ENCODE measurements around the gene MYBPHL. TPM values are rescaled to one million over a fixed set of nuclear protein-coding genes. Genes with fewer than 3 reads are reported as not detected.

Gene MYBPHL
- total RNA-seq, 1 experiment from 2014 or later = not detected

DNA sequence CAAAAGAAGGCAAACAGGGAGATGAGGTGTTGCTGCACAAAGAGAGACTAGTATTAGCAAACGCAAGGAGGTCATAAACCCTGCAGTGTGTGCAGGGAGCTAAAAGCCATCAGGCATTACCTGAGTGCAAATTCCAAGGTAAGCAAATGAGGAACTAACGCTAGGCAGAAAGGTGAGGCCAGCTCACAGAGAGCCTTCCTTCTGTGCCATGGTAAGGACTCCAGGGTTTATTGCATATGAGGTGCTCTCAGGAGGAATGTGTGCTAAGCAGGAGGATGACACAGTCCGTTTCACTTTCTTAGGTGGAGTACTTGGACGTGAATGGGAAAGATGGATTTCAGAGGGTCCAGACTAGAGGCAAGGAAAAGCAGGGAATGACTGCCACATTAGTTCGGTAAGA lies 44.6 kb upstream of the MYBPHL start:
- intact Hi-C loops (cut with micrococcal nuclease) = loop anchor here (5.0 kb wide), 1 partner anchor 41 kb away; no protein-coding TSS in a partner anchor
- Histone ChIP-seq H3K4me1 (ENCODE audit: insufficient read depth, low read length) (no peaks in the 10 kb centered on the region), H3K79me2 (ENCODE audit: low read length) (no peaks in the 10 kb centered on the region), H3K27me3 (ENCODE audit: low read length) (no peaks in the 10 kb centered on the region), H3K4me3 (ENCODE audit: low read length) (no peak overlapping the region), H3K27ac (ENCODE audit: low read length) (no peak overlapping the region), H3F3A (ENCODE audit: low read length, unreplicated experiment) (no peaks in the 10 kb centered on the region), H2AFZ (ENCODE audit: low read length) (no peak overlapping the region), H4K20me1 (ENCODE audit: low read length) (no peaks in the 10 kb centered on the region), H3K4me2 (ENCODE audit: low read length) (no peak overlapping the region), H3K9ac (ENCODE audit: low read length) (no peak overlapping the region), H3K9me2 (replicated peaks; ENCODE audit: low read length) (no peaks in the 10 kb centered on the region), H3K36me3 (ENCODE audit: low read depth, low read length) (no peaks in the 10 kb centered on the region), H3K9me3 (ENCODE audit: low read length) (no peaks in the 10 kb centered on the region)
- POLR2A ChIA-PET (ENCODE audit: unreplicated experiment) = no interaction called here
- ATAC-seq = no peak
- DNase-seq = no peak
- no peak for TF ChIP-seq EZH2phosphoT487 (IDR thresholded peaks at IDR 0.05; ENCODE audit: borderline replicate concordance, low read length)
- TF ChIP-seq, protein P1, sequence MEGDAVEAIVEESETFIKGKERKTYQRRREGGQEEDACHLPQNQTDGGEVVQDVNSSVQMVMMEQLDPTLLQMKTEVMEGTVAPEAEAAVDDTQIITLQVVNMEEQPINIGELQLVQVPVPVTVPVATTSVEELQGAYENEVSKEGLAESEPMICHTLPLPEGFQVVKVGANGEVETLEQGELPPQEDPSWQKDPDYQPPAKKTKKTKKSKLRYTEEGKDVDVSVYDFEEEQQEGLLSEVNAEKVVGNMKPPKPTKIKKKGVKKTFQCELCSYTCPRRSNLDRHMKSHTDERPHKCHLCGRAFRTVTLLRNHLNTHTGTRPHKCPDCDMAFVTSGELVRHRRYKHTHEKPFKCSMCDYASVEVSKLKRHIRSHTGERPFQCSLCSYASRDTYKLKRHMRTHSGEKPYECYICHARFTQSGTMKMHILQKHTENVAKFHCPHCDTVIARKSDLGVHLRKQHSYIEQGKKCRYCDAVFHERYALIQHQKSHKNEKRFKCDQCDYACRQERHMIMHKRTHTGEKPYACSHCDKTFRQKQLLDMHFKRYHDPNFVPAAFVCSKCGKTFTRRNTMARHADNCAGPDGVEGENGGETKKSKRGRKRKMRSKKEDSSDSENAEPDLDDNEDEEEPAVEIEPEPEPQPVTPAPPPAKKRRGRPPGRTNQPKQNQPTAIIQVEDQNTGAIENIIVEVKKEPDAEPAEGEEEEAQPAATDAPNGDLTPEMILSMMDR (conservative IDR thresholded peaks at IDR 0.05; ENCODE audit: low read depth, low read length) = no peak
- TF ChIP-seq EZH2 (IDR thresholded peaks at IDR 0.05; ENCODE audit: low read length, unreplicated experiment) = no peak
- BruUV-seq (replicated peaks) = no TSS peak
- CTCF ChIA-PET = no interaction called here

DNA sequence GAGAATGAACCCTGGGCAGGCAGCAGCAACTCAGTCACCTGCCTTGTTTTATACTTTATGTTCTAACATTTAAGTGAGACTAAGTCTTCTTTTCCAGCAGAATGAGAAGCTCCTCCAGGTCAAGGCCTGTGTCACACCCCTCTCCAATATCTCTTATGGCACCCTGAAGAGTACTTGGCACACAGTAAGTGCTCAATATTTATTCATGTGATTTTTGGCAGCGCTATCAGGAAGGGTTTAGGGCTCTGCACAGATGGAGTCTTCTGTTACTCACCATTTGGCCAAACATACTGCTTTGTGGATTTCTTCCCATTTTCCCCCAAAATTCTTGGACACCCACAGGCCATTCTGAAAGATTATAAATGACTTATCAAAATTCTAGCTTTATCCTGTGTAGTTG lies 43.8 kb upstream of the MYBPHL start:
- no peak overlapping the region for H3K27ac ChIP-seq (ENCODE audit: low read length)
- no peaks in the 10 kb centered on the region for H3K9me2 ChIP-seq (replicated peaks; ENCODE audit: low read length)
- H3K9ac ChIP-seq (ENCODE audit: low read length) = no peak overlapping the region
- H3K79me2 ChIP-seq (ENCODE audit: low read length) = no peaks in the 10 kb centered on the region
- ChIA-PET CTCF (interaction anchor here (0.5 kb wide), 1 partner anchor 46 kb away, joined by 9 read pairs; no protein-coding TSS in a partner anchor), POLR2A (ENCODE audit: unreplicated experiment) (no interaction called here)
- DNase-seq = no peak
- TF ChIP-seq EZH2 (IDR thresholded peaks at IDR 0.05; ENCODE audit: low read length, unreplicated experiment) = no peak
- TF ChIP-seq, protein P1 (conservative IDR thresholded peaks at IDR 0.05; ENCODE audit: low read depth, low read length) = no peak
- no peak for TF ChIP-seq EZH2phosphoT487 (IDR thresholded peaks at IDR 0.05; ENCODE audit: borderline replicate concordance, low read length)
- H3K4me3 ChIP-seq (ENCODE audit: low read length) = no peak overlapping the region
- no peaks in the 10 kb centered on the region for H3K4me1 ChIP-seq (ENCODE audit: insufficient read depth, low read length)
- no peak overlapping the region for H3K4me2 ChIP-seq (ENCODE audit: low read length)
- no peak for ATAC-seq
- H3K36me3 ChIP-seq (ENCODE audit: low read depth, low read length) = no peaks in the 10 kb centered on the region
- H3F3A ChIP-seq (ENCODE audit: low read length, unreplicated experiment) = no peaks in the 10 kb centered on the region
- H3K9me3 ChIP-seq (ENCODE audit: low read length) = no peaks in the 10 kb centered on the region
- no peaks in the 10 kb centered on the region for H4K20me1 ChIP-seq (ENCODE audit: low read length)
- no TSS peak for BruUV-seq (replicated peaks)
- no peak overlapping the region for H2AFZ ChIP-seq (ENCODE audit: low read length)
- H3K27me3 ChIP-seq (ENCODE audit: low read length) = no peaks in the 10 kb centered on the region
- intact Hi-C loops (cut with micrococcal nuclease) = loop anchor here (5.0 kb wide), 1 partner anchor 42 kb away; no protein-coding TSS in a partner anchor

DNA sequence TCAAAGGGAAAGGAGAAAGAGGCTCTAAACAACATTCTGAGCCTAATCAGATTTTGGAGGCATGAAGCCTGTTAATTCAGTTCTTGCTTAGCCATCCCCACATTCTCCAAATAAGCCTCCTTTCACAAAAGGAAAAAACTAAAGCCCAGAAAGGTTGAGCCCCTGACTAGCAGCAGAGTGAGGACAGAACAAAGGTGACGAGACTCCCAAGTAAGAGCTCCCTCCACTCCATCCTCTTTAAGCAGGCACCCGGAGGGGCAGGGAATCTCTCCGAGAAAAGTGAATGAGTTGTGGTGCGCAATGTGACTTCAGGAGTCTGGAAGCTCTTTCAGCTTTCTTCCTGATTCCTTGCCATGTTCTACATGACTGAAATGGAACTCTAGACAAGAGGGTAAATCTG lies 43.4 kb upstream of the MYBPHL start:
- Histone ChIP-seq H3F3A (ENCODE audit: low read length, unreplicated experiment) (no peaks in the 10 kb centered on the region), H3K9me2 (replicated peaks; ENCODE audit: low read length) (no peaks in the 10 kb centered on the region), H3K4me3 (ENCODE audit: low read length) (no peak overlapping the region), H4K20me1 (ENCODE audit: low read length) (no peaks in the 10 kb centered on the region), H3K27ac (ENCODE audit: low read length) (no peak overlapping the region), H2AFZ (ENCODE audit: low read length) (no peak overlapping the region), H3K4me2 (ENCODE audit: low read length) (no peak overlapping the region), H3K9me3 (ENCODE audit: low read length) (no peaks in the 10 kb centered on the region), H3K27me3 (ENCODE audit: low read length) (no peaks in the 10 kb centered on the region), H3K4me1 (ENCODE audit: insufficient read depth, low read length) (no peaks in the 10 kb centered on the region), H3K9ac (ENCODE audit: low read length) (no peak overlapping the region), H3K79me2 (ENCODE audit: low read length) (no peaks in the 10 kb centered on the region), H3K36me3 (ENCODE audit: low read depth, low read length) (no peaks in the 10 kb centered on the region)
- ChIA-PET POLR2A (ENCODE audit: unreplicated experiment) (no interaction called here), CTCF (interaction anchor here (0.5 kb wide), 1 partner anchor 47 kb away, joined by 9 read pairs; no protein-coding TSS in a partner anchor)
- intact Hi-C loops (cut with micrococcal nuclease) = loop anchor here (5.0 kb wide), 1 partner anchor 42 kb away; no protein-coding TSS in a partner anchor
- no peak for DNase-seq
- no peak for ATAC-seq
- no TSS peak for BruUV-seq (replicated peaks)
- TF ChIP-seq EZH2phosphoT487 (IDR thresholded peaks at IDR 0.05; ENCODE audit: borderline replicate concordance, low read length) (no peak), EZH2 (IDR thresholded peaks at IDR 0.05; ENCODE audit: low read length, unreplicated experiment) (no peak)
- TF ChIP-seq, protein P1 (conservative IDR thresholded peaks at IDR 0.05; ENCODE audit: low read depth, low read length) = no peak

All from PC-3 (cell line).